GM12801 (cell line): Measurements from ENCODE around the gene SPHK1.

Source experiments
- TF ChIP-seq, protein P1 (sequence below): IDR thresholded peaks from one replicate; pipeline ENCODE4 v1.5.1; 2011; ENCODE audit warnings: control low read depth; ENCODE audit not compliant: insufficient read length; ENCODE audit errors: extremely low read depth

Gene SPHK1, protein sequence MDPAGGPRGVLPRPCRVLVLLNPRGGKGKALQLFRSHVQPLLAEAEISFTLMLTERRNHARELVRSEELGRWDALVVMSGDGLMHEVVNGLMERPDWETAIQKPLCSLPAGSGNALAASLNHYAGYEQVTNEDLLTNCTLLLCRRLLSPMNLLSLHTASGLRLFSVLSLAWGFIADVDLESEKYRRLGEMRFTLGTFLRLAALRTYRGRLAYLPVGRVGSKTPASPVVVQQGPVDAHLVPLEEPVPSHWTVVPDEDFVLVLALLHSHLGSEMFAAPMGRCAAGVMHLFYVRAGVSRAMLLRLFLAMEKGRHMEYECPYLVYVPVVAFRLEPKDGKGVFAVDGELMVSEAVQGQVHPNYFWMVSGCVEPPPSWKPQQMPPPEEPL

DNA sequence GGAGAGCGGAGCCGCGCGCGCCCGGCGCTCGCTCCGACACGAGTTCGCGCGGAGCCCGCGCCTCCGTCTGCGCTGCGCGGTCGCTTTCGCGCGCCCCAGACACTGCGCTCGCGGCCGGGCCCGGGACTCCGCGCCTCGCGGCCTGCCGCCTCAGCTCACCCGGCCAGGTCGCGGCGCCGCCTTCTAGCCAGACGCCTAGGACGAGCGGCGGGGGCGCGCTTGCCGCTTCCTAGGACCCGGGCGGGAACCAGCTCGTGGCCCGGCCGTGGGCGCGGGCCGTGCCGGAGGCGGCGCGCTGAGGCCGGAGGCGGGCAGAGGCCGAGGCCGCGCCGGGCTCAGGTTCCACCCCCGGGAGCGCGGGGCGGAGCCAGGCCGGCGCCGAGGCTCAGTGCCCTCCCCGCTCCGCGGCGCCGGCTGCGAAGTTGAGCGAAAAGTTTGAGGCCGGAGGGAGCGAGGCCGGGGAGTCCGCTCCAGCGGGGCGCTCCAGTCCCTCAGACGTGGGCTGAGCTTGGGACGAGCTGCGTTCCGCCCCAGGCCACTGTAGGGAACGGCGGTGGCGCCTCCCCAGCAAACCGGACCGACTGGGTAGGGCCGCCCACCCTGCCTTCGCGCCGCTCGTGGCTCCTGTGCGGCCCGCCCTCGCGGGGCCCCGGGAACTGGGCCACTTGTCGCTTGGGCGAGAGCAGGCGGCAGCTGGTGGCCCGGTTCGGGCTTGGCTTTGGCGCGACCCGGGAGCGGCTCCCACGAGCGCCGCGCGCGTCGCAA, at the start of gene SPHK1:
Gene SPHK1, plus strand, starts transcription at position 388 of the 765 bp plus-strand sequence. CDS start 1,036 bp downstream, outside the sequence.
- TF ChIP-seq, protein P1, sequence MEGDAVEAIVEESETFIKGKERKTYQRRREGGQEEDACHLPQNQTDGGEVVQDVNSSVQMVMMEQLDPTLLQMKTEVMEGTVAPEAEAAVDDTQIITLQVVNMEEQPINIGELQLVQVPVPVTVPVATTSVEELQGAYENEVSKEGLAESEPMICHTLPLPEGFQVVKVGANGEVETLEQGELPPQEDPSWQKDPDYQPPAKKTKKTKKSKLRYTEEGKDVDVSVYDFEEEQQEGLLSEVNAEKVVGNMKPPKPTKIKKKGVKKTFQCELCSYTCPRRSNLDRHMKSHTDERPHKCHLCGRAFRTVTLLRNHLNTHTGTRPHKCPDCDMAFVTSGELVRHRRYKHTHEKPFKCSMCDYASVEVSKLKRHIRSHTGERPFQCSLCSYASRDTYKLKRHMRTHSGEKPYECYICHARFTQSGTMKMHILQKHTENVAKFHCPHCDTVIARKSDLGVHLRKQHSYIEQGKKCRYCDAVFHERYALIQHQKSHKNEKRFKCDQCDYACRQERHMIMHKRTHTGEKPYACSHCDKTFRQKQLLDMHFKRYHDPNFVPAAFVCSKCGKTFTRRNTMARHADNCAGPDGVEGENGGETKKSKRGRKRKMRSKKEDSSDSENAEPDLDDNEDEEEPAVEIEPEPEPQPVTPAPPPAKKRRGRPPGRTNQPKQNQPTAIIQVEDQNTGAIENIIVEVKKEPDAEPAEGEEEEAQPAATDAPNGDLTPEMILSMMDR, result no peak

DNA sequence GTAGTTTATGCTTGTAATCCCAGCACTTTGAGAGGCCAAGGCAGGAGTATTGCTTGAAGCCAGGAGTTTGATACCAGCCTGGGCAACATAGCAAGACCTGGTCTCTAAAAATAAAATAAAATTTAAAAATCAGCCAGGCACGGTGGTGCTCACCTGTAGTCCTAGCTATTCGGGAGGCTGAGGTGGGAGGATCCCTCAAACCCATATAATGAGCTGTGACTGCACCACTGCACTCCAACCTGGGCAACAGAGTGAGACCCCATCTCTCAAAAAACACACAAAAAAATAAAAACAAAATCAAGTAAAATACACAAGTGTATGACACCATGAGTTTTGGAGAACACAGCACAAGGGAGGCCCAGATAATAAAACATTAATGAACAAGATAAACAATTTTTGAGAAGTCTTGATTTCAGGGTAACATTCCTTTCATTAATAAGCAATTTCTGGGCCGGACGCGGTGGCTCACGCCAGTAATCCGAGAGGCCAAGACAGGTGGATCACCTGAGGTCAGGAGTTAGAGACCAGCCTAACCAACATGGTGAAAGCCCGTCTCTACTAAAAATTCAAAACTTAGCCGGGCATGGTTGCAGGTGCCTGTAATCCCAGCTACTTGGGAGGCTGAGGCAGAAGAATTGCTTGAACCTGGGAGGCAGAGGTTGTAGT, 48.6 kb upstream of the SPHK1 start:
- TF ChIP-seq, protein P1, result no peak

DNA sequence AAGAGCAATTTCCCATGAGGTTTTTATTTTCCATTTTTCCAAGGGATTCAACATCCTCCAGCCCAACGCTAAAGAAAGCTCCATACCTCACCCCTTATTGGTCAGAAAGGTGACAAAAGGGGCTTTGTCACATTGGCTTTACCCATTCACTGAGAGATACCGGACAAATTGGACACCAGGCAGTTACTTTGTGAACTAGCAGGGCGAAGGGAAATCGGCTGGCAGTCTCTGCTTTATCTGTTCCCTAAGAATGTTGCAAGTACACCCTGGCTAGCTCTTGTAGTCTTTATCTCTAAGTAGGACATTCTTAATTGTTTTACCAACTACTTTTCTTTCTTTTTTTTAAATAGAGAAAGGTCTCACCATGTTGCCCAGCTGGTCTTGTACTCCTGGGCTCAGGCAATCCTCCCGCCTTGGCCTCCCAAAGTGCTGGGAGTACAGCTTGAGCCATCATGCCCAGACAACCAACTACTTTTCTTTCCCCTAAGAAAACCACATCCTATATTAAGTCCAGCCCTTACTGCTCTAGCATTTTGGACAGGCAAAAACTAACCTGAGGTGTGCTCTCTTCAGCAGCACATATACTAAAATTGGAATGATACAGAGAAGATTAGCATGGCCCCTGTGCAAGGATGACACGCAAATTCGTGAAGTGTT, 47.5 kb upstream of the SPHK1 start:
- TF ChIP-seq, protein P1, result no peak

DNA sequence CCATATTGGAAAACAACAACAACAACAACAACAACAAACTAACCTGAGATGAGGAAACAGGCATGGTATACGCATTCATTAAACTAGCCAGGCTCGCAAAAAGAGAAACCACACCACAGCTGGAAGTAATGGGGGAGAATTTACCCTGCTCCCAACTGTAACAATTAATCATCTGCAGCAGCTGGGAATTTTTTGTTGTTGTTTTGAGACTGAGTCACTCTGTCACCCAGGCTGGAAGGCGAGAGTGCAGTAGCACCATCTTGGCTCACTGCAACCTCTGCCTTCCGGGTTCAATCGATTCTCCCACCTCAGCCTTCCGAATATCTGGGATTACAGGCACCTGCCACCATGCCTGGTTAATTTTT, 47.0 kb upstream of the SPHK1 start:
- TF ChIP-seq, protein P1, result no peak

DNA sequence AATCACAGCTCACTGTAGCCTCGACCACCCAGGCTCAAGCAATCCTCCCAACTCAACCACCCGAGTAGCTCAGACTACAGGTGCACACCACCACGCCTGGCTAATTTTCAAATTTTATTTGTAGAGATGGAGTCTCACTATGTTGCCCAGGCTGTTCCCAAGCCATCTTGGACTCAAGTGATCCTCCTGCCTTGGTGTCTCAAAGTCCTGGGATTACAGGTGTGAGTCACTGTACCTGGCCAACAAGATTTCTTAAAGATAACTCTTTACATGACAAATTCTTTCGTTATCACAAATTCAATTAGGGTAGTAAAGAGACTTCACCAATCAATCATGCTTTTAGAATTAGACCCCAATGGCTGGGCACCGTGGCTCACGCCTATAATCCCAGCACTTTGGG, 43.1 kb upstream of the SPHK1 start:
- TF ChIP-seq, protein P1, result no peak

DNA sequence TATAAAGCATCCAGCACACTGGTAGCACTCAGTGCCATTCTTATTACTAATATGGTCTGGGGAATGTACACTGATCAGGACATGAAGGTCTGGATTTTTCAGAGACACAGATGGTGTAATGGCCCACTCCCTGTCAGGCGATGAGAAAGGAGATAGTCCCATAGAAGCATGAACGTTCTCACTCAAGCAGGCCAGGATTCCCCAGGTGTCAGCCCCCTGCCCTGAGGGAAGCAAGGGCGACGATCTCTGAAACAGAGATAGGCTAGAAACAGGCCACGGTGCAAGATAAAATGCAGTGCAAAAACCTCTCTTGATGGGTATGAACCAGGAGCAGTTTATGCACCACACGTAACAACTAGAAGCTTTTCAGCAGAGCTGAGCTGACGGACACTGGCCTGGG, 41.3 kb upstream of the SPHK1 start:
- TF ChIP-seq, protein P1, result no peak
